Limb (tissue), 2 donors: Measurements from ENCODE around the gene CFAP47.
A peak's percentile ranks its signal among the peaks of the same experiment; 100 is the strongest.
"Not testable (repeated sequence)": the region's sequence is repeated elsewhere in the genome, so short reads cannot be mapped to it uniquely, and the experiment has no call there.

Experiments
- DNase-seq, 2 donors: peaks; one replicate each; pipeline ENCODE4 v3.0.0-alpha.2; 2016; ENCODE audit errors: extremely low spot score in 2 of 2

The CFAP47 gene, protein sequence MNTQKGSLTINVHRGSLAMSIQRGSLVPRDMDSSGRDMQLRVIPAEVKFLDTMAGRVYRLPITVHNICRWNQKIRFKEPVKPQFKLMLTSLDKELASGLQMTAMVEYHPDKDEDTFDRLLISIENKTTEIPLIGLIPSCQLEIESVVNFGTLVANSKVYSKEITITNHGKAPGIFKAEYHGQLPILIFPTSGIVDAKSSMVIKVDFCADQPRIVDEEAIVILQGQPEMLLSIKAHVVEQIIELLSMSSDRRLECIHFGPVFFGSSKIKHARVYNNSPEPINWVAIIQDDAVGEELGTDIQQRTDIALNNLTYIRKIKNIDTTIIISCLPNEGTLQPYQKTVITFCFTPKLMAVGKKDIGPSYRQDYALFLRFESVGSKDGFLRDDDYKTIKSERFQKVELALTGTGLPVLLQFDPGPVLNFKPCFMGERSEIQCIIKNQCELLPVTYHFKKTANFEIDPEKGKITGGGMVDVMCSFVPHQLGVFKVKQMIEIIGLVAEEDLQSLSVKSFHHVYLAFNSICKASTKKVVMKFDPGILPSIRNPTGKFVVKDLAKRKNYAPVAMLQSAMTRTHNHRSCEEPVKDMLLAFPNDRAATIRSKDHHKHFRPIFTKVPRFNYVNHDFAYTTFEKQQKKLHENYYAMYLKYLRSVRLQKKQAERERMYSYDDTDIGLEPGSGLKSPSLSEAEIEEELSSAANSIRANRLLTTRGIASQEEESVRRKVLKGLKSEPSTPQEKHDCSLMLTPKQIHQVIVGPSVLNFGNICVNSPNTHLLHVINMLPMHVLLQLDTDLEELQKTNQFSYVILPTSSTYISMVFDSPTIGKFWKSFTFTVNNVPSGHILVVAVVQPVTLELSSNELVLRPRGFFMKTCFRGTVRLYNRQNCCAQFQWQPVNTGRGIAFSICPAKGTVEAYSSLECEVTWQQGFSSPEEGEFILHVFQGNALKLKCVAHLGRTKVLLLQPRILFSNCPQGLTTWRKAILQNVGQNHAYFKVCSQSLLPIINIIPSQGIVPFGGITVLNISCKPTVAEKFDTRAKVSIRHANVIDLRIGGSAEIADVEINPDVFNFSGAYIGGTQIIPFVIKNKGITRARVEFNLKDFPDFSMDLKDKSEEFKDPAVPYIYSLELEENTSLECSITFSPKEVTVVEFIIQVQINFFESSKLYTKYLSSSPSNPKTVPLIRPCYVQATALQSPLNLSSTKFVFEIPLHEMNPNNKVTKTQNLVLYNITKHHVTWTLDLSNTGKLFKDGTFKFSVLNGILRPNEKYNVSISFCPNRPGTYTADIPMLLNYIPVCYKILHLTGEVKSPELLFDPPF (N-terminal part only)

GRCh38 chrX:35919536-35920309 is at the start of gene CFAP47:
TSS of gene CFAP47 (plus strand) at chrX:35919734. CDS start at chrX:35919800, 66 bp downstream.
- DNase-seq = peak; percentile 32 to 56

DNA sequence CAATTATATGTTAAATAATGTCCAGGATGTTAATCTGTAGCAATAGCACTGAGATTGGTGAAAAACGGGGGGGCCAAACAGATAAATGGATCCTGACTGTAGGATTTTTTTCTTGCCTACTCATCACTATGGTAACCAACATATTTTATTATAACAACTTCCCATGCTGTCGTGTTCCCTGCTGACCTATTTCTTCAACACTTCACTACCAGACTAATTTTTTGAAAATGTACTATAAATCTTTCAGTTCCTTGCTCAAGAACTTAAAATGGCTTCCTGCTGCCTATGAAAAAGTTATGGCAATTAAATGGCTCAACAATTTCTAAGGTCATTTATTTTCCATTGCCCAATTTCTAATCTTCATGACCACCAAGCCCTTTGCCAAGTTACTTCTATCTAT is 38.9 kb upstream of the CFAP47 start:
- DNase-seq = no peak

DNA sequence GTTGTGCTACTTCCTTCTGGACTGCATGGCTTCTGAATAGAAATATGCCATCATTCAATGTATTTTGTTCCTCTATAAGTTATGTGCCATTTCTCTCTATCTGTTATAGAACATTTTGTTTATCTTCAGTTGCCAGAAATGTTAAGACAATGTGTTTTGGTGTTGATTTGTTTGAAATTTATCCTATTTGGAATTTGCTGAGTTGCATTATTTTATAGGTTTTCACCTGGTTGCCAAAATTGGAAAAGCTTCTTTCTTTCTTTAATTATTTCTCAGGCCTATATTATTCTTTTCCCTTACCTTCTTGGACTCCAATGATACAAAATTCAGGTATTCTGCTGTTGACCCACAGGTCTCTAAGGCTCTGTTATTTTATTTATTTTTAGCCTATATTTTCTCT is 33.4 kb upstream of the CFAP47 start:
- no peak for DNase-seq

DNA sequence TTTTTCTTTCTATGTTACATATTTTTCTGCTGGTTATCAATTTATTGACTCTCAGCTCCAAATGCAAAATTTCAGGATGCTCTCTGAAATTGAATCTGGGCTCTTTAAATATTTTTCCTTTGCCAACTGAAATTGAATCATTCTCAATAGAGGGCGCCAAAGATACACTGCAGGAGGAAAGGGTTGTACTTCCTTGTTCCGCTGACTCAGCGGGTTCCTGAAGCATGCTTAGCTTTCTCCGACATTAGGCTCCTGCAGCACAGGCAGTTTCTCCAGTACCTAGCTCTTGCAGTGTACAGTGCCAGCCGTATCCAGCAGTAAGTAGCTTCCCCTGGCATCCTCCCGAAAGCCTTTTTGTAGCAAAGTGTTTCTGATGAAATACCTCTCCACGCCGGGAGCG is 28.8 kb upstream of the CFAP47 start:
- DNase-seq = peak; percentile 5 to 20

DNA sequence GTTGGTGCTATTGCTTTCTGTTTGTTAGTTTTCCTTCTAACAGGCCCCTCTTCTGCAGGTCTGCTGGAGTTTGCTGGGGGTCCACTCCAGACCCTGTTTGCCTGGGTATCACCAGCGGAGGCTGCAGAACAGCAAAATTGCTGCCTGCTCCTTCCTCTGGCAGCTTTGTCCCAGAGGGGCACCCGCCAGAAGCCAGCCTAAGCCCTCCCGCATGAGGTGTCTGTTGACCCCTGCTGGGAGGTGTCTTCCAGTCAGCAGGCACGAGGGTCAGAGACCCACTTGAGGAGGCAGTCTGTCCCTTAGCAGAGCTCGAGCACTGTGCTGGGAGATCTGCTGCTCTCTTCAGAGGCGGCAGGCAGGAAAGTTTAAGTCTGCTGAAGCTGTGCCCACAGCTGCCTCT is 67.3 kb downstream of the CFAP47 start:
- DNase-seq = not testable (repeated sequence)

DNA sequence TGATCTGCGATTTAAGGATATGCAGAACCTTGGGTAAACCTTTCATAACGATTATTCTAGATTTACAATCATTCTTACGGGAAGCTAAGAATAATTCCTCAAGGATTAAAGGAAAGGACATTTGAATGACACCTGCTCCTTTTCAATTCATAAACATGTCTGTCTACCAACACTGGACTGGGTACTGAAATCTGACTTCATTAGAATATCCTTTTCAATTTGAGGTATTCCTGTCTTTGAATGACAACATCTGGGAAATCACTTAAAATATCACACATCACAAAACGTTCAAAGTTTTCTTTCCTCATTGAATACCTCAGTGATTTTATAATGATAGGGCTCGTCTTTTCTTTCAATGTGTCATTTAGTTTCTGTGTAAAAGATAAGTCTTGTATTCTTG is 87.7 kb downstream of the CFAP47 start:
- no peak for DNase-seq

GRCh38 chrX:36019125-36019524 is 99.6 kb downstream of the CFAP47 start:
- no peak for DNase-seq

DNA sequence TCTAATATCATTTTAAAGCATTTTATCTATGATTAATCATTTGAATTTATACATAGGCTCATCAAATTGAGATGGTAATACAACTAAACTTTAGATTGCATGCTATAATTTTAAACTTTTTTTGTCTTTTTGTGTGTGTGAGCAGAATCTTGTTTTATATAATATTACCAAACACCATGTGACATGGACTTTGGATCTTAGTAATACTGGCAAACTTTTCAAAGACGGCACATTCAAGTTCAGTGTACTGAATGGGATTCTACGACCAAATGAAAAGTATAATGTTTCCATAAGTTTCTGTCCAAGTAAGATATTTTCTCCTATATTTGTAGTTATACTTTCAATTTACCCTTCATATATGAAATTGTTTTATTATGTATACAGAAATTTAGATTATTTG is 116.0 kb downstream of the CFAP47 start:
- no peak for DNase-seq

GRCh38 chrX:36062778-36063177 is 143.2 kb downstream of the CFAP47 start:
- DNase-seq = no peak

DNA sequence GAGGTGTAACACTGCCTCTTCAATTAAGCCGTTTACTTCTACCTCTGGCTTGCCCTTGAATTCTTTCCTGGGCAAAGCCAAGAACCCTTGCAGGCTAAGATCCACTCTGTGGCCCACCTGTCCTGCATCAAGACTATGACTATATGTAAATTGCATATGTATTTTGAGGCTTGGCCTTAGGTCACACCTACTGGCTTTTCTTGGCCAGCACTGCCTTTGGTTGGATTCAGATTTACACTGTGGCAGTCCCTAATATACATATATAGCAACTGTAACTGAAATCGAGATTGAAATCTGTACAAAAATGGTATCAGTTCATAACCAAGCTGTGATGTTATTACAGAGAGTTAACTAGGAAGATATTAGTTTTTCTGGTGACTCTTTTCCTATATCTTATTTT is 151.5 kb downstream of the CFAP47 start:
- no peak for DNase-seq

GRCh38 chrX:36075009-36075408 is 155.5 kb downstream of the CFAP47 start:
- not testable (repeated sequence) for DNase-seq

DNA sequence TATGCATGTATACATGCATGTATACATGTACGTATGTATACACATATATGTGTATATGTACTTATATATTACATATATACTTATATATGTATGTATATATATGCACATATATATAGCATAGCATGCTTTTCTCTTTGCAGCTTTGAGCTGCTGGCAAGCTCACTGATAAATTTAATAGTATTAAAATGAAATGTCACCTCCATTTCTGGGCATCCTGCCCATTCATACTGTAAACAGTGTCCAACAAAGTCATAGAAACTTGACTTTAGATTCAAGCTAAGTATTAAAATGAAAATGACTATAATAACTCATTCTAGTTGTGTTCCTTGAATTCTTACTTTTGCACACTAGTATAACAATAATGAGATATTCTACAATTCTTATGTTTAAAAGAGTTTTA is 163.7 kb downstream of the CFAP47 start:
- DNase-seq = no peak

- no peak for DNase-seq
Observed at GRCh38 chrX:36087366-36087765, 167.8 kb downstream of the CFAP47 start.

DNA sequence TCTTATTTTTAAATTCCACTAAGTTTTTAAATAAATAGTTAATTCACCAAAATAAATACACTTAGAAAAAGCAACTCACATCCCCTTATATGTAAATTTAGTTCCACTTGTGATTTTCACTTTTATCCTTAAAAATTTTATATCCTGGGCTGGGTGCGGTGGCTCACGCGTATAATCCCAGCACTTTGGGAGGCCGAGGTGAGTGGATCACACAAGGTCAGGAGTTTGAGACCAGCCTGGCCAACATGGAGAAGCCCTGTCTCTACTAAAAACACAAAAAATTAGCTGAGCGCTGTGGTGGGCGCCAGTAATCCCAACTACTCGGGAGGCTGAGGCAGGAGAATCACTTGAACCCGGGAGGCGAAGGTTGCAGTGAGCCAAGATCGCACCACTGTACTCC is 169.4 kb downstream of the CFAP47 start:
- DNase-seq = not testable (repeated sequence)

- DNase-seq = no peak
Observed at GRCh38 chrX:36102425-36102824, 182.9 kb downstream of the CFAP47 start.

- DNase-seq = no peak
Observed at GRCh38 chrX:36116222-36116621, 196.7 kb downstream of the CFAP47 start.

DNA sequence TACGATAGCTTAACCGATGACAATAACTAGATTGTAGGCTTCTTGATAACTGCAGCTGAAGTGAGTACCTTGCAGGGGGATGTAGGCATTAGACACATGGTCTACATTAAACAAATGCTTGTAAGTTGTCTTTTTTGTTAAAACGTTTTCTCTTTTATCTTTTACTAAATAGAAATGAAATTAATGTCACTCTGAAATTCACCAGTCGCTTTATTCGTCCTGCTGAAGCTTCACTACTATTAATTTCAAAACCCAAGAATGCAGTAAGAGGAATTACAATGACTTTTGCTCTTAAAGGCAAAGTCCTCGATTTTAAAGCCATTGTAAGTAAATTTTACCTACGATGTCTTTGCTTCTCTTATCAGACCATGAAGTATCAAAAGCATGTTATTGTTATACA is 239.7 kb downstream of the CFAP47 start:
- DNase-seq = no peak

- no peak for DNase-seq
Observed at GRCh38 chrX:36160081-36160480, 240.5 kb downstream of the CFAP47 start.

DNA sequence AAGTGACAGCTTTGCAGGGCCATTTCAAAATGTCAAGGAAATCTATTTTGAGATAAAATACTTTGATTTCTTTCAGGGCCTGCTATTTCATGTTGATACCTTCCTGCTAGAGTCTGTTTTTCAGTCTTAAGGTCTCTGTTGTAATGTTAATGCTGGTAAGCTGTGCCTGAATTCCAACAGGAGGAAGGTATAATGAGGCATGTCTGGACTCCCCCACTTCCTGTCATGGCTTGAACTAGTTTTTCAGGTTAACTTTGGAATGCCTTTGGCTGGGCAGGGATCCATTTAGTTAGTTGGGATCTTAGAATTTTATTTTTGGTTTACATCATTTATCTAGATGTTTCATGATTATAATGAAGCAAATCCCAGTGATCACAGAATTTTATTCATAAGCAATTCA is 279.0 kb downstream of the CFAP47 start:
- no peak for DNase-seq

GRCh38 chrX:36199928-36200327 is 280.4 kb downstream of the CFAP47 start:
- no peak for DNase-seq

GRCh38 chrX:36214924-36215323 is 295.4 kb downstream of the CFAP47 start:
- no peak for DNase-seq
